Trophoblast cell (in vitro differentiated cells and primary cell): Measurements from ENCODE around the gene TTI1.

Experiments used
- DNase-seq, 2 donors: peaks; one replicate each; pipeline ENCODE4 v3.0.0-alpha.2; 2016
- H2AFZ ChIP-seq: 2 replicates; pipeline ENCODE4 v1.6.1; 2013; ENCODE audit warnings: low read length, moderate library complexity, mild to moderate bottlenecking; ENCODE audit not compliant: insufficient read depth, poor library complexity
- H2AK5ac ChIP-seq: 2 replicates; pipeline ENCODE4 v1.6.1; 2013; ENCODE audit warnings: mild to moderate bottlenecking, low read length
- H2BK120ac ChIP-seq: 2 replicates; pipeline ENCODE4 v1.6.1; 2013; ENCODE audit warnings: low read length, mild to moderate bottlenecking, moderate library complexity; ENCODE audit not compliant: insufficient read depth, poor library complexity
- H2BK12ac ChIP-seq: 2 replicates; pipeline ENCODE4 v1.6.1; 2013; ENCODE audit warnings: mild to moderate bottlenecking, low read length, moderate library complexity
- H2BK5ac ChIP-seq: 2 replicates; pipeline ENCODE4 v1.6.1; 2013; ENCODE audit warnings: low read length, low read depth, moderate library complexity, mild to moderate bottlenecking; ENCODE audit not compliant: poor library complexity
- H3K14ac ChIP-seq: 2 replicates; pipeline ENCODE4 v1.6.1; 2013; ENCODE audit warnings: mild to moderate bottlenecking, low read length
- H3K18ac ChIP-seq: 2 replicates; pipeline ENCODE4 v1.6.1; 2013; ENCODE audit warnings: mild to moderate bottlenecking, low read length
- H3K23ac ChIP-seq: 2 replicates; pipeline ENCODE4 v1.6.1; 2013; ENCODE audit warnings: low read length
- H3K27ac ChIP-seq: 2 replicates; pipeline ENCODE4 v1.5.1; 2013; ENCODE audit warnings: low read depth, mild to moderate bottlenecking, inconsistent platforms, low read length, moderate library complexity
- H3K27me3 ChIP-seq: 2 replicates; pipeline ENCODE4 v1.6.1; 2013; ENCODE audit warnings: inconsistent platforms, mild to moderate bottlenecking, low read length, moderate library complexity; ENCODE audit not compliant: insufficient read depth
- H3K36me3 ChIP-seq, 2 experiments: 1 replicate in 1 of 2; 2 replicates in 1 of 2; pipeline ENCODE4 v1.6.1; 2013; ENCODE audit warnings: low read length in 2 of 2, mild to moderate bottlenecking in 2 of 2, moderate library complexity in 1 of 2; ENCODE audit not compliant: insufficient read depth in 2 of 2, control insufficient read depth in 1 of 2
- H3K4ac ChIP-seq: 2 replicates; pipeline ENCODE4 v1.6.1; 2013; ENCODE audit warnings: low read depth, mild to moderate bottlenecking, low read length, moderate library complexity
- H3K4me1 ChIP-seq, 2 experiments: 1 replicate in 1 of 2; 2 replicates in 1 of 2; pipeline ENCODE4 v1.6.1; 2013; ENCODE audit warnings: low read length in 2 of 2, mild to moderate bottlenecking in 2 of 2, moderate library complexity in 1 of 2; ENCODE audit not compliant: insufficient read depth in 2 of 2, control insufficient read depth in 1 of 2
- H3K4me2 ChIP-seq: 2 replicates; pipeline ENCODE4 v1.6.1; 2013; ENCODE audit warnings: inconsistent platforms, mild to moderate bottlenecking, low read length, moderate library complexity
- H3K4me3 ChIP-seq: 2 replicates; pipeline ENCODE4 v1.5.1; 2013; ENCODE audit warnings: mild to moderate bottlenecking, low read depth, low read length, inconsistent platforms
- H3K79me1 ChIP-seq: one replicate; pipeline ENCODE4 v1.6.1; 2013; ENCODE audit warnings: low read length
- H3K79me2 ChIP-seq: 2 replicates; pipeline ENCODE4 v1.6.1; 2013; ENCODE audit warnings: low read length, mild to moderate bottlenecking; ENCODE audit not compliant: control insufficient read depth, insufficient read depth, poor library complexity
- H3K9ac ChIP-seq: 2 replicates; pipeline ENCODE4 v1.6.1; 2013; ENCODE audit warnings: mild to moderate bottlenecking, low read length
- H3K9me3 ChIP-seq: 2 replicates; pipeline ENCODE4 v1.6.1; 2013; ENCODE audit warnings: low read depth, mild to moderate bottlenecking, control low read depth, inconsistent platforms, low read length; ENCODE audit not compliant: insufficient read depth
- H4K12ac ChIP-seq: 2 replicates; pipeline ENCODE4 v1.6.1; 2013; ENCODE audit warnings: low read depth, mild to moderate bottlenecking, low read length, moderate library complexity
- H4K8ac ChIP-seq: 2 replicates; pipeline ENCODE4 v1.6.1; 2013; ENCODE audit warnings: low read depth, mild to moderate bottlenecking, low read length, moderate library complexity
- H4K91ac ChIP-seq: one replicate; pipeline ENCODE4 v1.6.1; 2013; ENCODE audit warnings: low read depth, mild to moderate bottlenecking, low read length, moderate library complexity
- WGBS: extraction: QIAGEN DNeasy Blood & Tissue Kit; methylation state at CpG from one replicate; pipeline ENCODE4 v1.1.7; 2013; ENCODE audit warnings: missing lambda C conversion rate; ENCODE audit not compliant: insufficient read length, insufficient coverage; ENCODE audit errors: extremely low coverage; 5-methylcytosine and 5-hydroxymethylcytosine counted together

The TTI1 gene

GRCh38 chr20:37997516-37997915 lies 35.7 kb downstream of the TTI1 start:
- H3K4me1 ChIP-seq: no peaks in the 10 kb centered on the region
- H3K4ac ChIP-seq: no peak overlapping the region
- no peaks in the 10 kb centered on the region for H3K79me2 ChIP-seq
- no peak overlapping the region for H2BK5ac ChIP-seq
- H4K8ac ChIP-seq: no peak overlapping the region
- no peak overlapping the region for H3K14ac ChIP-seq
- no peaks in the 10 kb centered on the region for H3K27me3 ChIP-seq
- no peak overlapping the region for H2AK5ac ChIP-seq
- DNase-seq: no peak
- no peak overlapping the region for H2AFZ ChIP-seq
- H3K27ac ChIP-seq: no peak overlapping the region
- H3K79me1 ChIP-seq: no peaks in the 10 kb centered on the region
- H4K91ac ChIP-seq: no peak overlapping the region
- H4K12ac ChIP-seq: no peak overlapping the region
- H3K4me3 ChIP-seq: no peak overlapping the region
- H2BK12ac ChIP-seq: no peak overlapping the region
- no peak overlapping the region for H3K18ac ChIP-seq
- H3K36me3 ChIP-seq: peaks cover 40 to 69% of the 10 kb centered on the region in 2 experiments
- H3K9ac ChIP-seq: no peak overlapping the region
- WGBS: no CpG with 5 or more reads among the region's 3 CpGs
- H3K4me2 ChIP-seq: no peak overlapping the region
- no peak overlapping the region for H2BK120ac ChIP-seq
- H3K23ac ChIP-seq: no peak overlapping the region
- H3K9me3 ChIP-seq: no peaks in the 10 kb centered on the region

GRCh38 chr20:37995856-37996605 lies 37.2 kb downstream of the TTI1 start:
- Histone ChIP-seq H3K79me1 (no peaks in the 10 kb centered on the region), H2BK12ac (no peak overlapping the region), H3K18ac (no peak overlapping the region), H3K14ac (no peak overlapping the region), H4K8ac (no peak overlapping the region), H3K23ac (no peak overlapping the region), H3K4me1 (no peaks in the 10 kb centered on the region), H3K79me2 (no peaks in the 10 kb centered on the region), H3K36me3 (peaks cover 35 to 69% of the 10 kb centered on the region in 2 experiments), H2AK5ac (no peak overlapping the region), H2AFZ (no peak overlapping the region), H3K4me2 (no peak overlapping the region), H2BK120ac (no peak overlapping the region), H4K12ac (no peak overlapping the region), H3K4me3 (no peak overlapping the region), H3K27ac (no peak overlapping the region), H3K4ac (no peak overlapping the region), H3K9me3 (no peaks in the 10 kb centered on the region), H2BK5ac (no peak overlapping the region), H3K9ac (no peak overlapping the region), H4K91ac (no peak overlapping the region), H3K27me3 (no peaks in the 10 kb centered on the region)
- WGBS: no CpG with 5 or more reads among the region's 9 CpGs
- no peak for DNase-seq

GRCh38 chr20:37994512-37994911 lies 38.7 kb downstream of the TTI1 start:
- no peak overlapping the region for H3K4me3 ChIP-seq
- H2BK12ac ChIP-seq: no peak overlapping the region
- no peaks in the 10 kb centered on the region for H3K79me1 ChIP-seq
- H2BK120ac ChIP-seq: no peak overlapping the region
- no peak overlapping the region for H3K4me2 ChIP-seq
- H2AK5ac ChIP-seq: no peak overlapping the region
- peaks cover 28 to 55% of the 10 kb centered on the region in 2 experiments for H3K36me3 ChIP-seq
- no CpG with 5 or more reads among the region's 4 CpGs for WGBS
- no peak overlapping the region for H3K27ac ChIP-seq
- DNase-seq: peak; percentile 19 to 50
- H3K4me1 ChIP-seq: no peaks in the 10 kb centered on the region
- no peak overlapping the region for H4K12ac ChIP-seq
- no peaks in the 10 kb centered on the region for H3K79me2 ChIP-seq
- H2AFZ ChIP-seq: no peak overlapping the region
- H3K4ac ChIP-seq: no peak overlapping the region
- no peak overlapping the region for H4K8ac ChIP-seq
- no peak overlapping the region for H3K9ac ChIP-seq
- no peak overlapping the region for H4K91ac ChIP-seq
- H3K9me3 ChIP-seq: no peaks in the 10 kb centered on the region
- H3K27me3 ChIP-seq: no peaks in the 10 kb centered on the region
- H3K18ac ChIP-seq: no peak overlapping the region
- H3K23ac ChIP-seq: no peak overlapping the region
- H2BK5ac ChIP-seq: no peak overlapping the region
- no peak overlapping the region for H3K14ac ChIP-seq

- WGBS: no CpG with 5 or more reads among the region's 5 CpGs
- H4K8ac ChIP-seq: no peak overlapping the region
These were observed 40.4 kb downstream of the TTI1 start for GRCh38 chr20:37992802-37993409.

More at GRCh38 chr20:37992802-37993409, 40.4 kb downstream of the TTI1 start:
- no peak overlapping the region for H3K4me2 ChIP-seq
- H3K79me1 ChIP-seq: no peaks in the 10 kb centered on the region
- no peak overlapping the region for H3K4me3 ChIP-seq
- no peak overlapping the region for H4K12ac ChIP-seq
- no peaks in the 10 kb centered on the region for H3K27me3 ChIP-seq
- H3K4me1 ChIP-seq: no peaks in the 10 kb centered on the region
- H2BK120ac ChIP-seq: no peak overlapping the region
- H3K18ac ChIP-seq: no peak overlapping the region
- no peak overlapping the region for H3K23ac ChIP-seq
- H4K91ac ChIP-seq: no peak overlapping the region
- peak; percentile 15 to 44 for DNase-seq
- H3K4ac ChIP-seq: no peak overlapping the region
- no peak overlapping the region for H2AFZ ChIP-seq
- no peaks in the 10 kb centered on the region for H3K79me2 ChIP-seq
- H3K9me3 ChIP-seq: no peaks in the 10 kb centered on the region
- H3K27ac ChIP-seq: no peak overlapping the region
- no peak overlapping the region for H3K14ac ChIP-seq
- no peak overlapping the region for H2BK5ac ChIP-seq
- no peak overlapping the region for H2AK5ac ChIP-seq
- H3K9ac ChIP-seq: no peak overlapping the region
- H2BK12ac ChIP-seq: no peak overlapping the region
- peaks cover 24 to 48% of the 10 kb centered on the region in 2 experiments for H3K36me3 ChIP-seq
